Measurements from ENCODE around the gene NLGN1.
"Not testable (repeated sequence)": the region's sequence is repeated elsewhere in the genome, so short reads cannot be mapped to it uniquely, and the experiment has no call there.

The NLGN1 gene

GRCh38 chr3:173531602-173532001, 134.1 kb downstream of the NLGN1 start:
- no peak for ATAC-seq
- no peak for TF ChIP-seq ARNTL (CRISPR knock-in tag; IDR thresholded peaks at IDR 0.05; ENCODE audit: borderline replicate concordance, low read depth)
- TF ChIP-seq ZFP3 (CRISPR knock-in tag; IDR thresholded peaks at IDR 0.05), result no peak
- no peak for TF ChIP-seq ZFP30 (CRISPR knock-in tag; IDR thresholded peaks at IDR 0.05)
- no peak for TF ChIP-seq BACH2 (CRISPR knock-in tag; IDR thresholded peaks at IDR 0.05; ENCODE audit: borderline replicate concordance)
- no peak for TF ChIP-seq CSDC2 (CRISPR knock-in tag; IDR thresholded peaks at IDR 0.05)
- TF ChIP-seq CSRNP3 (CRISPR knock-in tag; IDR thresholded peaks at IDR 0.05), result no peak
- TF ChIP-seq TCF4 (CRISPR knock-in tag; IDR thresholded peaks at IDR 0.05; ENCODE audit: borderline replicate concordance), result no peak
- TF ChIP-seq, protein P1, sequence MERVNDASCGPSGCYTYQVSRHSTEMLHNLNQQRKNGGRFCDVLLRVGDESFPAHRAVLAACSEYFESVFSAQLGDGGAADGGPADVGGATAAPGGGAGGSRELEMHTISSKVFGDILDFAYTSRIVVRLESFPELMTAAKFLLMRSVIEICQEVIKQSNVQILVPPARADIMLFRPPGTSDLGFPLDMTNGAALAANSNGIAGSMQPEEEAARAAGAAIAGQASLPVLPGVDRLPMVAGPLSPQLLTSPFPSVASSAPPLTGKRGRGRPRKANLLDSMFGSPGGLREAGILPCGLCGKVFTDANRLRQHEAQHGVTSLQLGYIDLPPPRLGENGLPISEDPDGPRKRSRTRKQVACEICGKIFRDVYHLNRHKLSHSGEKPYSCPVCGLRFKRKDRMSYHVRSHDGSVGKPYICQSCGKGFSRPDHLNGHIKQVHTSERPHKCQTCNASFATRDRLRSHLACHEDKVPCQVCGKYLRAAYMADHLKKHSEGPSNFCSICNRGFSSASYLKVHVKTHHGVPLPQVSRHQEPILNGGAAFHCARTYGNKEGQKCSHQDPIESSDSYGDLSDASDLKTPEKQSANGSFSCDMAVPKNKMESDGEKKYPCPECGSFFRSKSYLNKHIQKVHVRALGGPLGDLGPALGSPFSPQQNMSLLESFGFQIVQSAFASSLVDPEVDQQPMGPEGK (CRISPR knock-in tag; IDR thresholded peaks at IDR 0.05; ENCODE audit: borderline replicate concordance), result no peak
- no peak for TF ChIP-seq SNAI2 (CRISPR knock-in tag; IDR thresholded peaks at IDR 0.05)
- TF ChIP-seq ZNF70 (CRISPR knock-in tag; IDR thresholded peaks at IDR 0.05), result no peak
- no peak for TF ChIP-seq OSR1 (CRISPR knock-in tag; IDR thresholded peaks at IDR 0.05)
- no peak for TF ChIP-seq POU6F1 (CRISPR knock-in tag; IDR thresholded peaks at IDR 0.05; ENCODE audit: borderline replicate concordance, low read depth)
- TF ChIP-seq TSHZ2 (CRISPR knock-in tag; IDR thresholded peaks at IDR 0.05), result no peak
- no peak for TF ChIP-seq ISL1 (CRISPR knock-in tag; IDR thresholded peaks at IDR 0.05)
- no peak for TF ChIP-seq GLIS3 (CRISPR knock-in tag; IDR thresholded peaks at IDR 0.05)
- no peak for TF ChIP-seq ESRRG (CRISPR knock-in tag; IDR thresholded peaks at IDR 0.05)
- TF ChIP-seq ZNF565 (CRISPR knock-in tag; conservative IDR thresholded peaks at IDR 0.05; ENCODE audit: low read depth), result no peak
- TF ChIP-seq PPARA (CRISPR knock-in tag; IDR thresholded peaks at IDR 0.05; ENCODE audit: borderline replicate concordance), result no peak

- no peak for ATAC-seq
- TF ChIP-seq ZFP30 (CRISPR knock-in tag; IDR thresholded peaks at IDR 0.05) (no peak), CSDC2 (CRISPR knock-in tag; IDR thresholded peaks at IDR 0.05) (no peak), ISL1 (CRISPR knock-in tag; IDR thresholded peaks at IDR 0.05) (no peak), CSRNP3 (CRISPR knock-in tag; IDR thresholded peaks at IDR 0.05) (no peak), ESRRG (CRISPR knock-in tag; IDR thresholded peaks at IDR 0.05) (no peak), ZC3H10 (CRISPR knock-in tag; IDR thresholded peaks at IDR 0.05) (no peak), SNAI2 (CRISPR knock-in tag; IDR thresholded peaks at IDR 0.05) (no peak), ZNF8 (CRISPR knock-in tag; IDR thresholded peaks at IDR 0.05) (no peak)
- TF ChIP-seq, protein P1 (CRISPR knock-in tag; IDR thresholded peaks at IDR 0.05; ENCODE audit: borderline replicate concordance), result no peak
- TF ChIP-seq, protein P2, sequence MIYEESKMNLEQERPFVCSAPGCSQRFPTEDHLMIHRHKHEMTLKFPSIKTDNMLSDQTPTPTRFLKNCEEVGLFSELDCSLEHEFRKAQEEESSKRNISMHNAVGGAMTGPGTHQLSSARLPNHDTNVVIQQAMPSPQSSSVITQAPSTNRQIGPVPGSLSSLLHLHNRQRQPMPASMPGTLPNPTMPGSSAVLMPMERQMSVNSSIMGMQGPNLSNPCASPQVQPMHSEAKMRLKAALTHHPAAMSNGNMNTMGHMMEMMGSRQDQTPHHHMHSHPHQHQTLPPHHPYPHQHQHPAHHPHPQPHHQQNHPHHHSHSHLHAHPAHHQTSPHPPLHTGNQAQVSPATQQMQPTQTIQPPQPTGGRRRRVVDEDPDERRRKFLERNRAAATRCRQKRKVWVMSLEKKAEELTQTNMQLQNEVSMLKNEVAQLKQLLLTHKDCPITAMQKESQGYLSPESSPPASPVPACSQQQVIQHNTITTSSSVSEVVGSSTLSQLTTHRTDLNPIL (CRISPR knock-in tag; IDR thresholded peaks at IDR 0.05; ENCODE audit: low read depth), result no peak
Measured at GRCh38 chr3:173538410-173538809, 140.9 kb downstream of the NLGN1 start.

- not testable (repeated sequence) for ATAC-seq
Measured at GRCh38 chr3:173545590-173545989, 148.0 kb downstream of the NLGN1 start.

Data from SK-N-SH treated with all-trans-retinoic acid at 6 μM for 48 hours (cell line).